Fibroblast of mammary gland (primary cell): Measurements from ENCODE around the gene TLE4.
"Not testable (repeated sequence)": the region's sequence is repeated elsewhere in the genome, so short reads cannot be mapped to it uniquely, and the experiment has no call there.

Experiments used
- DNase-seq: peaks from one replicate; pipeline ENCODE4 v3.0.0-alpha.2; 2010; ENCODE audit warnings: low read depth
- H3K4me3 ChIP-seq: 2 replicates; pipeline ENCODE4 v1.5.1; 2011; ENCODE audit warnings: low read depth, mild to moderate bottlenecking, low read length, moderate library complexity; ENCODE audit not compliant: control insufficient read depth
- CTCF ChIP-seq: conservative IDR thresholded peaks from 2 replicates; pipeline ENCODE4 v1.5.1; 2011; ENCODE audit warnings: low read depth, low read length, inconsistent platforms; ENCODE audit not compliant: control insufficient read depth, insufficient read depth

The TLE4 gene

GRCh38 chr9:79736051-79736450 lies 164.3 kb downstream of the TLE4 start:
- TF ChIP-seq CTCF = no peak
- DNase-seq = no peak
- no peak overlapping the region for H3K4me3 ChIP-seq

- DNase-seq = no peak
- no peak overlapping the region for H3K4me3 ChIP-seq
- no peak for TF ChIP-seq CTCF
These were observed 169.6 kb downstream of the TLE4 start for GRCh38 chr9:79741381-79741780.

GRCh38 chr9:79742110-79742721 lies 170.5 kb downstream of the TLE4 start:
- no peak for DNase-seq
- no peak for TF ChIP-seq CTCF
- H3K4me3 ChIP-seq = no peak overlapping the region

GRCh38 chr9:79744521-79744920 lies 172.8 kb downstream of the TLE4 start:
- no peak for DNase-seq
- H3K4me3 ChIP-seq = no peak overlapping the region

GRCh38 chr9:79745752-79746336 lies 174.1 kb downstream of the TLE4 start:
- TF ChIP-seq CTCF = no peak
- no peak overlapping the region for H3K4me3 ChIP-seq
- no peak for DNase-seq

More at GRCh38 chr9:79744521-79744920, 172.8 kb downstream of the TLE4 start:
- TF ChIP-seq CTCF = no peak

- not testable (repeated sequence) for H3K4me3 ChIP-seq, DNase-seq
These were observed 180.2 kb downstream of the TLE4 start for GRCh38 chr9:79751895-79752466.

GRCh38 chr9:79756414-79756813 lies 184.6 kb downstream of the TLE4 start:
- TF ChIP-seq CTCF = no peak
- no peak for DNase-seq
- no peak overlapping the region for H3K4me3 ChIP-seq
